GM20000 (cell line): ENCODE results near the gene ZFYVE9.
"Not testable (repeated sequence)": the region's sequence is repeated elsewhere in the genome, so short reads cannot be mapped to it uniquely, and the experiment has no call there.

ENCODE experiments used
- DNase-seq: peaks from one replicate; pipeline ENCODE4 v3.0.0; 2012; ENCODE audit warnings: low spot score
- TF ChIP-seq, protein P1 (sequence below): IDR thresholded peaks from 2 replicates; pipeline ENCODE4 v1.5.1; 2012; ENCODE audit warnings: mild to moderate bottlenecking, control low read depth; ENCODE audit errors: extremely low read depth, missing control alignments

Gene ZFYVE9

GRCh38 chr1:52164604-52165003, 22.7 kb downstream of the ZFYVE9 start:
- TF ChIP-seq, protein P1, sequence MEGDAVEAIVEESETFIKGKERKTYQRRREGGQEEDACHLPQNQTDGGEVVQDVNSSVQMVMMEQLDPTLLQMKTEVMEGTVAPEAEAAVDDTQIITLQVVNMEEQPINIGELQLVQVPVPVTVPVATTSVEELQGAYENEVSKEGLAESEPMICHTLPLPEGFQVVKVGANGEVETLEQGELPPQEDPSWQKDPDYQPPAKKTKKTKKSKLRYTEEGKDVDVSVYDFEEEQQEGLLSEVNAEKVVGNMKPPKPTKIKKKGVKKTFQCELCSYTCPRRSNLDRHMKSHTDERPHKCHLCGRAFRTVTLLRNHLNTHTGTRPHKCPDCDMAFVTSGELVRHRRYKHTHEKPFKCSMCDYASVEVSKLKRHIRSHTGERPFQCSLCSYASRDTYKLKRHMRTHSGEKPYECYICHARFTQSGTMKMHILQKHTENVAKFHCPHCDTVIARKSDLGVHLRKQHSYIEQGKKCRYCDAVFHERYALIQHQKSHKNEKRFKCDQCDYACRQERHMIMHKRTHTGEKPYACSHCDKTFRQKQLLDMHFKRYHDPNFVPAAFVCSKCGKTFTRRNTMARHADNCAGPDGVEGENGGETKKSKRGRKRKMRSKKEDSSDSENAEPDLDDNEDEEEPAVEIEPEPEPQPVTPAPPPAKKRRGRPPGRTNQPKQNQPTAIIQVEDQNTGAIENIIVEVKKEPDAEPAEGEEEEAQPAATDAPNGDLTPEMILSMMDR, result no peak
- no peak for DNase-seq

GRCh38 chr1:52166996-52167753, 25.3 kb downstream of the ZFYVE9 start:
- no peak for DNase-seq
- TF ChIP-seq, protein P1, result no peak

- TF ChIP-seq, protein P1, result no peak
- DNase-seq, result no peak
These were observed 26.6 kb downstream of the ZFYVE9 start for GRCh38 chr1:52168373-52169080.

DNA sequence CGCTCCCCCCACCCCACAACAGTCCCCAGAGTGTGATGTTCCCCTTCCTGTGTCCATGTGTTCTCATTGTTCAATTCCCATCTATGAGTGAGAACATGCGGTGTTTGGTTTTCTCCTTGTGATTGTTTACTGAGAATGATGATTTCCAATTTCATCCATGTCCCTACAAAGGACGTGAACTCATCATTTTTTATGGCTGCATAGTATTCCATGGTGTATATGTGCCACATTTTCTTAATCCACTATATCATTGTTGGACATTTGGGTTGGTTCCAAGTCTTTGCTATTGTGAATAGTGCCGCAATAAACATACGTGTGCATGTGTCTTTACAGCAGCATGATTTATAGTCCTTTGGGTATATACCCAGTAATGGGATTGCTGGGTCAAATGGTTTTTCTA, 29.3 kb downstream of the ZFYVE9 start:
- DNase-seq, result not testable (repeated sequence)

DNA sequence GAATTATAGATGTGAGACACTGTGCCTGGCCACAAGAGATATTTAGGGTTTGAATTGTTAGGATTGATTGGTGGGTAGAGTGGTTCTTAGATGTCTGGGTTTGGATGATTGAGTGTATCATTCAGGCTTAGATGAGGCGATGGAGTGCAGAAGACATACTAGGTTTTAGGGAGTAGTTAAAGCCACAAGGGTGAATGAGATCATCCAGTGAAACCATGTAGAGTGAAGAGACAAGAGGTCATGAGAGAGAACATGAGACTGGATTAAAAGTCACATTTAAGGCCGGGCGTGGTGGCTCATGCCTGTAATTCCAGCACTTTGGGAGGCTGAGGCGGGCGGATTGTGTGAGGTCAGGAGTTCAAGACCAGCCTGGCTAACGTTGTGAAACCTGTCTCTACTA, 37.2 kb downstream of the ZFYVE9 start:
- DNase-seq, result peak; percentile 35
- TF ChIP-seq, protein P1, result no peak

GRCh38 chr1:52180176-52180575, 38.3 kb downstream of the ZFYVE9 start:
- TF ChIP-seq, protein P1, result no peak
- DNase-seq, result no peak

DNA sequence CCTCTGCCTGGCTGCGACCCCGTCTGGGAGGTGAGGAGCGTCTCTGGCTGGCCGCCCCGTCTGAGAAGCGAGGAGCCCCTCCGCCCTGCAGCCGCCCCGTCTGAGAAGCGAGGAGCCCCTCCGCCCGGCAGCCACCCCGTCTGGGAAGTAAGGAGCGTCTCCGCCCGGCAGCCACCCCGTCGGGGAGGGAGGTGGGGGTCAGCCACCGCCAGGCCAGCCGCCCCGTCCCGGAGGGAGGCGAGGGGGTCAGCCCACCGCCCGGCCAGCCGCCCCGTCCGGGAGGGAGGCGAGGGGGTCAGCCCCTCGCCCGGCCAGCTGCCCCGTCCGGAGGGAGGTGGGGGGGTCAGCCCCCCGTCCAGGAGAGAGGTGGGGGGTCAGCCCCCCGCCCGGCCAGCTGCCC, 39.9 kb downstream of the ZFYVE9 start:
- not testable (repeated sequence) for DNase-seq

GRCh38 chr1:52182328-52182727, 40.4 kb downstream of the ZFYVE9 start:
- not testable (repeated sequence) for DNase-seq

DNA sequence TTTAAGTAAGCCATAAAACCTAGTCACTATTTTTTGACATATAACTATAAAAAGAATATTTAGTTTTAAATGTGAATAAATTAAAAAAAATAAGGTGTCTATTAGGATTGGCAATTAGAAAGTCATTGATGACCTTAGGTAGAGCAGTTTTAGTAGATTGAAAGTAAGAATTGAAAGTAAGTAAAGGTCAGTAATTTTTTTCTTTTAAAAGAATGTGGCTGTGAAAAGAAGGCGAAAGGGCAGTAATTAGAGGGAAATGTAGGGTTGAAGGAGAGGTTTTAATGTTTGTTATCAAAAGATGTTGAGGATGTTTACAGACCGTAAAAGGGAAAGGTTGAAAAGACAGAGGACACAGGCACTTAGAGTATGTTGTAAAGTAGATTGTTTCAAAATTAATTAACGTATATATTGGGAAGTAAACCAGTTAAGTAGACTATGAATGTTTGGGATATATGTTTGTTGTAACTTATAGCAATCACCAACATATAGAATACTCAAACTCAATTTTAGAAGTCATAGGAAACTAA, 41.0 kb downstream of the ZFYVE9 start:
- TF ChIP-seq, protein P1, result no peak
- no peak for DNase-seq
